Osteoblast (primary cell): ENCODE data around the gene USP12. TPM values are rescaled to one million over a fixed set of nuclear protein-coding genes. Genes with fewer than 3 reads are reported as not detected.

ENCODE experiments used
- DNase-seq: peaks from one replicate; pipeline ENCODE4 v3.0.0; 2011; ENCODE audit warnings: low spot score, mixed read lengths; ENCODE audit not compliant: insufficient read length; ENCODE audit errors: missing footprints
- H2AFZ ChIP-seq: 2 replicates; pipeline ENCODE4 v1.6.0; 2011; ENCODE audit warnings: mild to moderate bottlenecking, low read length
- H3K27ac ChIP-seq: 2 replicates; pipeline ENCODE4 v1.5.1; 2011; ENCODE audit warnings: mild to moderate bottlenecking, low read depth, low read length, moderate library complexity
- H3K27me3 ChIP-seq: 2 replicates; pipeline ENCODE4 v1.6.0; 2012; ENCODE audit warnings: mild to moderate bottlenecking, control low read depth, inconsistent platforms, low read length, moderate library complexity; ENCODE audit not compliant: insufficient read depth
- H3K36me3 ChIP-seq: 2 replicates; pipeline ENCODE4 v1.5.1; 2011; ENCODE audit warnings: mild to moderate bottlenecking, low read length, control low read depth, moderate library complexity; ENCODE audit not compliant: insufficient read depth
- H3K4me1 ChIP-seq: 2 replicates; pipeline ENCODE4 v1.5.1; 2011; ENCODE audit warnings: mild to moderate bottlenecking, low read length, control low read depth, moderate library complexity; ENCODE audit not compliant: insufficient read depth
- H3K4me2 ChIP-seq: 2 replicates; pipeline ENCODE4 v1.6.0; 2011; ENCODE audit warnings: mild to moderate bottlenecking, low read length; ENCODE audit not compliant: insufficient read depth
- H3K4me3 ChIP-seq: fragments of 200-600 bp; sonication (generic); 3 replicates; pipeline ENCODE4 v1.5.1; 2012; ENCODE audit warnings: mild to moderate bottlenecking, low read length, inconsistent platforms; ENCODE audit not compliant: insufficient read depth
- H3K79me2 ChIP-seq: 2 replicates; pipeline ENCODE4 v1.6.0; 2012; ENCODE audit warnings: mild to moderate bottlenecking, low read length, control low read depth, inconsistent platforms; ENCODE audit not compliant: insufficient read depth
- H3K9me3 ChIP-seq: 2 replicates; pipeline ENCODE4 v1.5.1; 2011; ENCODE audit warnings: low read depth, low read length, control low read depth
- H4K20me1 ChIP-seq: 2 replicates; pipeline ENCODE4 v1.6.0; 2012; ENCODE audit warnings: mild to moderate bottlenecking, low read length, control low read depth; ENCODE audit not compliant: insufficient read depth
- total RNA-seq: library from RNA; depleted of rRNA; stranded (reverse); fragments of >200 nt; gene quantifications from 2 replicates; pipeline ENCODE4 v1.2.3, GENCODE V29; 2012
- TF ChIP-seq, protein P1 (sequence below): IDR thresholded peaks from 2 replicates; pipeline ENCODE4 v1.5.1; 2011; ENCODE audit warnings: mild to moderate bottlenecking, low read depth, low read length, moderate library complexity; ENCODE audit errors: extremely low read depth

The USP12 gene
- total RNA-seq, 1 donor, result 24.6 TPM

DNA sequence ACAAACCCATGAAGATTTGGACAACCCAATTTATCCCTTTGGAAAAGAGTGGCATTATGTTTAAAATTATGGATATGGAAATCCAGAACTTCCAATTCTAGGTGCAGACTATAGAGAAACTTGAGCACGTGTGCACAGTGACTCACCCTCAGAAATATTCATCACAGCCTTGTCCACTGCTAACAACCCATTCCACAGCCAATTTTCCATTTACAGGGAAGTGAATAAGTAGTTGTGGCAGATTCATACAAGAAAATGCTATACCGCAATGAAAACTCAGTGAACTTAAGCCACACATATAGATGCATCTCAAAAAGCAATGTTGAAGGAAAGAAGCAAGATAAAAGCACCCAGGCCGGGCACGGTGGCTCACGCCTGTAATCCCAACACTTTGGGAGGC lies 133.3 kb downstream of the USP12 start:
- Histone ChIP-seq H3K4me1 (peaks cover 40% of the 10 kb centered on the region), H3K79me2 (no peaks in the 10 kb centered on the region), H3K4me3 (no peak overlapping the region), H2AFZ (no peak overlapping the region), H4K20me1 (no peaks in the 10 kb centered on the region), H3K9me3 (no peaks in the 10 kb centered on the region), H3K4me2 (no peak overlapping the region), H3K36me3 (no peaks in the 10 kb centered on the region), H3K27me3 (no peaks in the 10 kb centered on the region), H3K27ac (no peak overlapping the region)
- DNase-seq, result peak; percentile 83
- TF ChIP-seq, protein P1, sequence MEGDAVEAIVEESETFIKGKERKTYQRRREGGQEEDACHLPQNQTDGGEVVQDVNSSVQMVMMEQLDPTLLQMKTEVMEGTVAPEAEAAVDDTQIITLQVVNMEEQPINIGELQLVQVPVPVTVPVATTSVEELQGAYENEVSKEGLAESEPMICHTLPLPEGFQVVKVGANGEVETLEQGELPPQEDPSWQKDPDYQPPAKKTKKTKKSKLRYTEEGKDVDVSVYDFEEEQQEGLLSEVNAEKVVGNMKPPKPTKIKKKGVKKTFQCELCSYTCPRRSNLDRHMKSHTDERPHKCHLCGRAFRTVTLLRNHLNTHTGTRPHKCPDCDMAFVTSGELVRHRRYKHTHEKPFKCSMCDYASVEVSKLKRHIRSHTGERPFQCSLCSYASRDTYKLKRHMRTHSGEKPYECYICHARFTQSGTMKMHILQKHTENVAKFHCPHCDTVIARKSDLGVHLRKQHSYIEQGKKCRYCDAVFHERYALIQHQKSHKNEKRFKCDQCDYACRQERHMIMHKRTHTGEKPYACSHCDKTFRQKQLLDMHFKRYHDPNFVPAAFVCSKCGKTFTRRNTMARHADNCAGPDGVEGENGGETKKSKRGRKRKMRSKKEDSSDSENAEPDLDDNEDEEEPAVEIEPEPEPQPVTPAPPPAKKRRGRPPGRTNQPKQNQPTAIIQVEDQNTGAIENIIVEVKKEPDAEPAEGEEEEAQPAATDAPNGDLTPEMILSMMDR, result no peak

DNA sequence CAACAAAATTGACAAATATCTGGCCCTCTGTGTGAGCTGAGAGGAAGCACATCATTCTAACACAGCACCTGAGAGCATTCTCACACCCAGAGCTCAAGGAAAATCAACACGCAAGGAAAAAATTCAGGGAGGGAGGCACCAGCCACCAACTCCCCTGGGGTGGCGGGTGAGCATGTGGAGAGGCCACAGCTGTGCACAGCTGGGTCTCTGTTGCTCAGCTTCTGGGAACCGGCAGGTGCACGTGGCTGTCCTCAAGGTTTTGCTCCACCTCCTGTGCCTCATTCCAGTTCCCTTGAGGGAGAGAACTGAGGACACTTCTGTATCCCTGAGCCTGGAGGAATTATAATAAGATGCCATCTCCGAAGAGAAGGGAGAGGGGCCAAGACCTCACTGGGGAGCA lies 134.0 kb downstream of the USP12 start:
- H3K4me2 ChIP-seq, result no peak overlapping the region
- H3K9me3 ChIP-seq, result no peaks in the 10 kb centered on the region
- no peaks in the 10 kb centered on the region for H3K27me3 ChIP-seq
- no peak for DNase-seq
- H2AFZ ChIP-seq, result no peak overlapping the region
- peaks cover 33% of the 10 kb centered on the region for H3K4me1 ChIP-seq
- H3K4me3 ChIP-seq, result no peak overlapping the region
- H3K79me2 ChIP-seq, result no peaks in the 10 kb centered on the region
- no peaks in the 10 kb centered on the region for H4K20me1 ChIP-seq
- TF ChIP-seq, protein P1, result no peak
- no peaks in the 10 kb centered on the region for H3K36me3 ChIP-seq
- H3K27ac ChIP-seq, result no peak overlapping the region

DNA sequence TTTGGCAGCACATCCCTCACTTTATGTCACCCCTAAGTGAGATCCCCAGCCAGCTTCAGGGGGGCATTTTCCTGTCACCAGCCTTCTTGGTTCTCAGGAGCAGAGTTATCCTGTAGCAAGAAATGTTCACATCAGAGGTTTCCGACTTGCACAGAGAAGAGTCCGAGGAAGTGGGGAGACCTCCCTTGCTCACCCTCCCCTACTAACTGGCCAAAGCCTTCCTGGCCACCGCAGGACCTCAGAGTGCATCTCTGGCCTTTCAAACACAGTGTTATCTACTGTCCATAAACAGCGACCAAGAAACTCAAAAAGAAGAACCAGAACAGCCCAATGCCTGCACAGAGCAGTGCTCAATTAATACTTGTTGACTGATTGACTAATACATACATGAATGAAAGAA lies 134.4 kb downstream of the USP12 start:
- Histone ChIP-seq H4K20me1 (no peaks in the 10 kb centered on the region), H3K4me2 (no peak overlapping the region), H2AFZ (no peak overlapping the region), H3K9me3 (no peaks in the 10 kb centered on the region), H3K4me1 (peaks cover 32% of the 10 kb centered on the region), H3K36me3 (no peaks in the 10 kb centered on the region), H3K27ac (no peak overlapping the region), H3K4me3 (no peak overlapping the region), H3K27me3 (no peaks in the 10 kb centered on the region), H3K79me2 (no peaks in the 10 kb centered on the region)
- no peak for DNase-seq
- TF ChIP-seq, protein P1, result no peak

DNA sequence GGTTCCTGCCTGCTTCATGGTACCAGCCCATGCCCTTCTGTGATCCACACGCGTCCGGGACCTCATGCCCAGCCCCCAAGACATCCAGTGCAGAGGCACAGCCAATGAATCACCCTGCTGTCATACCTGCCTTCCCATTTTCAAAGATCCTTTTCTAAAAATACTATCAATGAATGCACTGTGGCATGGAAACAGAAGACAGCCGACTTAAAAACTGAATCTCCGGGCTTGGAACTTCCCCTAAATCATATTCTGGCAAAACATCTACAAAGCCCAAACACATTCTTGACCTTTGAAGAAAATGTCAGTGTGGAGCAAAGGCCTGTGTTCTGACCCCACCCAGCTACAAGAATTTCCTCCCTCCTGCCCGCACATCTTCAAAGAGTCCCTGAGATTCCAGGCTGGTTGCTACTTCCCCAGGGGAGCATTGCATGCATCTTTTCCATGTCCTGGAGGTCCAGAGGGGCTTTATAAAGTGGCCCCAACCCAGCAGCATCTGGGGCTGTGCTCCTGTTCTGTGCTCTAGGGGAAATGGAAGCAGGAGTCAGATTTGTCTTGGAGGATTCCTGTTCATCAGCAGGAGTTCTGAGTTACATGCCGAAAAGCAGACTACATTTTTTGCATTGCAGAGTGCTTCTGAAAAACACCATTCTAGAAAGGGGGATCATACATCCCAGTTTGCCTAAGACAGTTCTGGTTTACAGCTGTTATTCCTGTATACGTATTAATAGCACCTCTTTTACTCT lies 135.2 kb downstream of the USP12 start:
- peak; percentile 81 for DNase-seq
- peak overlapping the region; percentile 34 for H3K4me2 ChIP-seq
- H3K9me3 ChIP-seq, result no peaks in the 10 kb centered on the region
- no peaks in the 10 kb centered on the region for H4K20me1 ChIP-seq
- no peaks in the 10 kb centered on the region for H3K36me3 ChIP-seq
- peaks cover 32% of the 10 kb centered on the region for H3K4me1 ChIP-seq
- peak overlapping the region; percentile 8 for H3K4me3 ChIP-seq
- TF ChIP-seq, protein P1, result no peak
- no peaks in the 10 kb centered on the region for H3K79me2 ChIP-seq
- H3K27me3 ChIP-seq, result no peaks in the 10 kb centered on the region
- no peak overlapping the region for H3K27ac ChIP-seq
- peak overlapping the region; percentile 16 for H2AFZ ChIP-seq
